PC-3 (cell line): Measurements from ENCODE around the gene IGHMBP2. TPM values are rescaled to one million over a fixed set of nuclear protein-coding genes. Genes with fewer than 3 reads are reported as not detected.

ENCODE experiments used
- ATAC-seq: fragments of 200-7000 bp; cut with Tn5 transposase; 2 replicates; pipeline ENCODE4 v1.9.1; 2020; ENCODE audit warnings: mild to moderate bottlenecking, moderate library complexity
- BruUV-seq: library from RNA; stranded (reverse); fragments of 400-500 nt; replicated peaks from 2 replicates; lab custom pipeline; 2021; lab: Mats Ljungman, UMichigan
- CTCF ChIA-PET: fragments of 300-600 bp; sonication (Branson Sonifier 250); formaldehyde crosslinking; loops from one replicate; lab custom pipeline; 2022; ENCODE audit warnings: antibody characterized with exemption; lab: Charles Lee
- POLR2A ChIA-PET: fragments of 300-600 bp; sonication (Branson Sonifier 250); formaldehyde crosslinking; loops from one replicate; lab custom pipeline; 2022; ENCODE audit warnings: antibody characterized with exemption; ENCODE audit not compliant: unreplicated experiment; lab: Charles Lee
- DNase-seq: peaks from one replicate; pipeline ENCODE4 v3.0.0-alpha.2; 2015
- H2AFZ ChIP-seq: fragments of 300-600 bp; sonication (generic); 2 replicates; pipeline ENCODE4 v1.6.0; 2016; ENCODE audit warnings: antibody characterized with exemption, low read length
- H3F3A ChIP-seq: fragments of 300-600 bp; sonication (generic); one replicate; pipeline ENCODE4 v1.6.0; 2017; ENCODE audit warnings: antibody characterized with exemption, low read length, control low read depth, mild to moderate bottlenecking; ENCODE audit not compliant: unreplicated experiment
- H3K27ac ChIP-seq: fragments of 300-600 bp; sonication (generic); 2 replicates; pipeline ENCODE4 v1.5.1; 2016; ENCODE audit warnings: mild to moderate bottlenecking, low read length
- H3K27me3 ChIP-seq: fragments of 300-600 bp; sonication (generic); 2 replicates; pipeline ENCODE4 v1.6.1; 2016; ENCODE audit warnings: low read length, mixed read lengths
- H3K36me3 ChIP-seq: fragments of 300-600 bp; sonication (generic); 2 replicates; pipeline ENCODE4 v1.6.1; 2016; ENCODE audit warnings: low read depth, mixed run types, low read length, mixed read lengths
- H3K4me1 ChIP-seq: fragments of 300-600 bp; sonication (generic); 2 replicates; pipeline ENCODE4 v1.5.1; 2016; ENCODE audit warnings: low read length; ENCODE audit not compliant: insufficient read depth
- H3K4me2 ChIP-seq: fragments of 300-600 bp; sonication (generic); 2 replicates; pipeline ENCODE4 v1.6.0; 2016; ENCODE audit warnings: low read length
- H3K4me3 ChIP-seq: fragments of 300-600 bp; sonication (generic); 2 replicates; pipeline ENCODE4 v1.5.1; 2016; ENCODE audit warnings: mild to moderate bottlenecking, low read length, mixed read lengths
- H3K79me2 ChIP-seq: fragments of 300-600 bp; sonication (generic); 2 replicates; pipeline ENCODE4 v1.6.1; 2017; ENCODE audit warnings: low read length, mixed read lengths
- H3K9ac ChIP-seq: fragments of 300-600 bp; sonication (generic); 2 replicates; pipeline ENCODE4 v1.6.0; 2016; ENCODE audit warnings: mild to moderate bottlenecking, low read length
- H3K9me2 ChIP-seq: fragments of 300-600 bp; sonication (generic); replicated peaks from 2 replicates; pipeline ENCODE4 v1.6.1; 2016; ENCODE audit warnings: mixed run types, low read length, mixed read lengths
- H3K9me3 ChIP-seq: fragments of 300-600 bp; sonication (generic); 2 replicates; pipeline ENCODE4 v1.6.1; 2016; ENCODE audit warnings: low read length, mixed read lengths
- H4K20me1 ChIP-seq: fragments of 300-600 bp; sonication (generic); 2 replicates; pipeline ENCODE4 v1.6.1; 2016; ENCODE audit warnings: low read length, mixed read lengths
- CTCF ChIP-seq: fragments of 300-600 bp; sonication (generic); conservative IDR thresholded peaks from 2 replicates; pipeline ENCODE4 v1.5.1; 2017; ENCODE audit warnings: antibody characterized with exemption, low read depth, mild to moderate bottlenecking, low read length
- EZH2 ChIP-seq: fragments of 300-600 bp; sonication (generic); IDR thresholded peaks from one replicate; pipeline ENCODE4 v1.6.1; 2017; ENCODE audit warnings: antibody characterized with exemption, mild to moderate bottlenecking, low read length; ENCODE audit not compliant: unreplicated experiment
- EZH2phosphoT487 ChIP-seq: fragments of 300-600 bp; sonication (generic); IDR thresholded peaks from 2 replicates; pipeline ENCODE4 v1.6.1; 2018; ENCODE audit warnings: mild to moderate bottlenecking, antibody characterized with exemption, low read length, borderline replicate concordance
- intact Hi-C: fragments of 100-400 bp; cut with micrococcal nuclease; formaldehyde crosslinking; loops from 2 replicates; pipeline ENCODE4 v1.9.0; 2023
- total RNA-seq: library from RNA; depleted of rRNA; stranded (reverse); fragments of >200 nt; gene quantifications from 2 replicates; pipeline ENCODE4 v1.2.3, GENCODE V29; 2014

IGHMBP2 gene
- total RNA-seq, 1 experiment from 2014 or later = 20.5 TPM

- POLR2A ChIA-PET = no interaction called here
- H3K79me2 ChIP-seq = no peaks in the 10 kb centered on the region
Observed at GRCh38 chr11:68870470-68870869, 33.2 kb upstream of the IGHMBP2 start.

GRCh38 chr11:68872216-68873003 lies 31.3 kb upstream of the IGHMBP2 start:
- CTCF ChIA-PET = no interaction called here
- Histone ChIP-seq H3K4me1 (peaks cover 36% of the 10 kb centered on the region), H3K27me3 (no peaks in the 10 kb centered on the region), H3K4me2 (peak overlapping the region; percentile 70), H2AFZ (peak overlapping the region; percentile 9; the same call in 1 of the 2 replicates), H3K4me3 (peak overlapping the region; percentile 34; the same call in 1 of the 2 replicates), H3K9me3 (no peaks in the 10 kb centered on the region), H4K20me1 (no peaks in the 10 kb centered on the region), H3K79me2 (no peaks in the 10 kb centered on the region), H3K9ac (no peak overlapping the region), H3K36me3 (no peaks in the 10 kb centered on the region), H3K9me2 (no peaks in the 10 kb centered on the region), H3F3A (peaks cover 5% of the 10 kb centered on the region), H3K27ac (peak overlapping the region; percentile 55)
- DNase-seq (peak; percentile 85), ATAC-seq (peak; percentile 60)
- BruUV-seq = no TSS peak
- intact Hi-C loops = no loop called here
- no peak for TF ChIP-seq CTCF
- TF ChIP-seq EZH2 = no peak
- TF ChIP-seq EZH2phosphoT487 = no peak
- POLR2A ChIA-PET = interaction anchor here (0.6 kb wide), 1 partner anchor 28 kb away, joined by 3 read pairs; no protein-coding TSS in a partner anchor

More at GRCh38 chr11:68870470-68870869, 33.2 kb upstream of the IGHMBP2 start:
- Histone ChIP-seq H2AFZ (peak overlapping the region; percentile 93), H3F3A (peaks cover 5% of the 10 kb centered on the region), H3K4me2 (peak overlapping the region; percentile 79), H3K36me3 (no peaks in the 10 kb centered on the region), H3K9ac (peak overlapping the region; percentile 17; the same call in 1 of the 2 replicates), H3K9me3 (no peaks in the 10 kb centered on the region), H4K20me1 (no peaks in the 10 kb centered on the region), H3K9me2 (no peaks in the 10 kb centered on the region), H3K4me1 (peaks cover 36% of the 10 kb centered on the region), H3K4me3 (peak overlapping the region; percentile 71), H3K27ac (no peak overlapping the region), H3K27me3 (no peaks in the 10 kb centered on the region)
- no TSS peak for BruUV-seq
- peak; percentile 30; the same call in 1 of the 2 replicates for TF ChIP-seq CTCF
- TF ChIP-seq EZH2 = no peak
- no peak for TF ChIP-seq EZH2phosphoT487
- CTCF ChIA-PET = interaction anchor here (0.6 to 0.7 kb wide), 3 partner anchors 49 to 220 kb away, joined by 3 to 7 read pairs (median 4); no protein-coding TSS in a partner anchor
- DNase-seq (peak; percentile 33), ATAC-seq (peak; percentile 40)
- intact Hi-C loops = no loop called here

- intact Hi-C loops = no loop called here
- Histone ChIP-seq H3K9ac (no peak overlapping the region), H3K4me1 (peaks cover 6% of the 10 kb centered on the region), H3K79me2 (no peaks in the 10 kb centered on the region), H3K27ac (no peak overlapping the region), H3K27me3 (no peaks in the 10 kb centered on the region), H3F3A (peaks cover under 1% of the 10 kb centered on the region), H3K4me2 (no peak overlapping the region), H3K9me3 (no peaks in the 10 kb centered on the region), H3K4me3 (no peak overlapping the region), H4K20me1 (no peaks in the 10 kb centered on the region), H3K36me3 (no peaks in the 10 kb centered on the region), H2AFZ (no peak overlapping the region), H3K9me2 (no peaks in the 10 kb centered on the region)
- ChIA-PET POLR2A (no interaction called here), CTCF (no interaction called here)
- no peak; the same call in 1 of the 2 replicates for ATAC-seq
- DNase-seq = no peak
- no TSS peak for BruUV-seq
- TF ChIP-seq EZH2phosphoT487 = no peak
- no peak for TF ChIP-seq EZH2
- TF ChIP-seq CTCF = no peak
Observed at GRCh38 chr11:68878022-68878421, 25.7 kb upstream of the IGHMBP2 start.
